ENCODE results near the gene RNPEP.

DNA sequence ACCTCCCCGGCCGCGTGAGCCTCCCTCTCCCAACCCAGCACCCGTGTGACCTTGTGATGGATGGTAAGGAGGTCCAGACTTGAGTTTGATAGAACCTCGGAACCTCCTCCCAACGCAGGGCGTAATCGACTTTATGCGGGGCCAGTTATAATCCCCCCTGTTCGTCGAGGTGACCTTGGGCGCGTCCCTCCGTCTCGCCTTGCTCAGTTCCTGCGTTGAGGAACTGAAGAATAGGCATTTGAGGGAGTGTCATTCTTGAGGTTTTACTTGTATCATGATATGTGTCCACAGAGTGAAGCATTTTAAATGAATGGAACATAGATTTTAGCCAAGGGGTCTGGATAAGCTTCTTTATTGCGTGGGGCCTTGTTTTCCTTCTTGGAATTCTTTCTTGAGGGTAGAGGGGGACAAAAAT lies 26.7 kb upstream of the RNPEP start:
- TF ChIP-seq, protein P1, sequence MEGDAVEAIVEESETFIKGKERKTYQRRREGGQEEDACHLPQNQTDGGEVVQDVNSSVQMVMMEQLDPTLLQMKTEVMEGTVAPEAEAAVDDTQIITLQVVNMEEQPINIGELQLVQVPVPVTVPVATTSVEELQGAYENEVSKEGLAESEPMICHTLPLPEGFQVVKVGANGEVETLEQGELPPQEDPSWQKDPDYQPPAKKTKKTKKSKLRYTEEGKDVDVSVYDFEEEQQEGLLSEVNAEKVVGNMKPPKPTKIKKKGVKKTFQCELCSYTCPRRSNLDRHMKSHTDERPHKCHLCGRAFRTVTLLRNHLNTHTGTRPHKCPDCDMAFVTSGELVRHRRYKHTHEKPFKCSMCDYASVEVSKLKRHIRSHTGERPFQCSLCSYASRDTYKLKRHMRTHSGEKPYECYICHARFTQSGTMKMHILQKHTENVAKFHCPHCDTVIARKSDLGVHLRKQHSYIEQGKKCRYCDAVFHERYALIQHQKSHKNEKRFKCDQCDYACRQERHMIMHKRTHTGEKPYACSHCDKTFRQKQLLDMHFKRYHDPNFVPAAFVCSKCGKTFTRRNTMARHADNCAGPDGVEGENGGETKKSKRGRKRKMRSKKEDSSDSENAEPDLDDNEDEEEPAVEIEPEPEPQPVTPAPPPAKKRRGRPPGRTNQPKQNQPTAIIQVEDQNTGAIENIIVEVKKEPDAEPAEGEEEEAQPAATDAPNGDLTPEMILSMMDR (IDR thresholded peaks at IDR 0.05), result no peak
- no peak for TF ChIP-seq POLR2A (IDR thresholded peaks at IDR 0.05)

All from tibial nerve (tissue), 3 donors.